ENCODE measurements around the gene DUSP16.
"Not testable (repeated sequence)": the region's sequence is repeated elsewhere in the genome, so short reads cannot be mapped to it uniquely, and the experiment has no call there.

The DUSP16 gene

DNA sequence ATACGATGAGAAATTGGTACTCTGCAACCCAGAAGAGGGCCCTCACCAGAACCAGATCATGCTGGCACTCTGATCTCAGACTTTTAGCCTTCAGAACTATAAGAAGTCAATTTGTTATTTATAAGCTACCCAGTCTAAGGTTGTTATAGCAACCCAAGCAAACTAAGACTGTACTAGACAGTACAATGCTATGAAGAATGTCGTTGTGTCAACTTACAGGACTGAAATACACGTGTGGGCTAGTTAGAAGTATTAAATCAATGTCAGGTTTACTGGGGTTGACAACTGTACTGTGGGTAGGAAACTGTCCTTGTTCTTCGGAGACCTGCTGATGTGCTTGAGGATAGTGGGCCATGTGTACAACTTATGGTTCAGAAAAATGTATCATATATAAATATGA lies 19.7 kb downstream of the DUSP16 start:
- DNase-seq, result no peak

DNA sequence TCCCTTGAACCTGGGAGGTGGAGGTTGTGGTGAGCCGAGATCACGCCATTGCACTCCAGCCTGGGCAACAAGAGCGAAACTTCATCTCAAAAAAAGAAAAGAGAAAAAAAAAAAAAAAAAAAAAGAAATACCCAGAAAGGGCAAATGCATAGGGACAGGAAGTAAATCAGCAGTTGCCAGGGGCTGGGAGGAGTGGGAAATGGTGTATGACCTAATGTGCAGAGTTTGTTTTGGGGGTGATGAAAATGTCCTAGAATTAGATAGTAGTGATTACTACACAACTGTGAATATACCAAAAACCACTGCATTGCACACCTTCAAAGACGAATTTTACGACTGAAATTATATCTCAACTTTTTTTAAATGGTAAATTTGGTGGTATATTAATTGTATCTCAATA lies 20.4 kb downstream of the DUSP16 start:
- no peak for DNase-seq

DNA sequence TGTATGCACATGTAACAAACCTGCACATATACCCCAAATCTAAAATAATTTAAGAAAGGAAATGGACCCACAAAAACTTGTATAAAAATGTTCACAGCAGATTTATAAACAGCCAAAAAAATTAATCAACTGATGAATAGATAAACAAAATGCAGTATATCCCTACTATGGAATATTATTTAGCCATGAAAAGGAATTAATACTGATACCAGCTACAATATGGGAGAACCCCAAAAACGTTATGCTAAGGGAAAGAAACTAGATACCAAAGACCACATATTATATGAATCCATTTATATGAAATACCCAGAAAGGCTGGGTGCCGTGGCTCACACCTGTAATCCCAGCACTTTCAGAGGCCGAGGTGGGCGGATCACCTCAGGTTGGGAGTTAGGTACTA lies 20.9 kb downstream of the DUSP16 start:
- DNase-seq, result no peak

DNA sequence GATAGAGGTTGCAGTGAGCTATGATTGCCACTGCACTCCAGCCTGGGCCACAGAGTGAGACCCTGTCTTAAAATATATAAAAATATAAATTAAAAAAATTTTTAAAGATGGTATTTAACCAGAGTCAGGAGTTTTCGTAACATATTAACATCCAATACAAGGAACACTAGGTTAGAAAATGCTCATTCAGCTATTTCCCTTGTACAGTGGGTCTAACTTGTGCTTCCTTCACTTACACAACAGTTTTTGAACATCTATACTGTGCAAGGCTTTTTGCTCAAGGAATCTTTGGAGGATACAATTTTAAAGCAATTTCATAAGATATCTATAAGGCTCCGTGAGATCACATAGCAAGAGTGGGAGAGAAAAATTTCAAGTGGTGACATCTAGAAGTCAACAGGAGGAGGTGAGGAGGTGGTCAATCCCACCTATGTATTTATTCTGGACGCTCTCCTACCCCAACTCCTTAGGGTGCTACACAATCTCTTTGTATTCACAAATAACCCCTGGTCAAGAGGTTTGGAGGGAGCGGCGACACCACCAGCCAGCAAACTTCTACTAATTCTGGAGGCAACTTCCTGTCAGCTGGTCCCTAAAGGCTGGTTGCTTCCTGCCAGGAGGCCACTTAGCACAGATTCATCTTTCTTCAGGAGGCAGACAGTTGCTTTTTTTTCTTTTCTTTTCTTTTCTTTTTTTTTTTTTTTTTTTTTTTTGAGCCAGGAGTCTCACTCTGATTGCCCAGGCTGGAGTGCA lies 22.2 kb downstream of the DUSP16 start:
- DNase-seq, result no peak

DNA sequence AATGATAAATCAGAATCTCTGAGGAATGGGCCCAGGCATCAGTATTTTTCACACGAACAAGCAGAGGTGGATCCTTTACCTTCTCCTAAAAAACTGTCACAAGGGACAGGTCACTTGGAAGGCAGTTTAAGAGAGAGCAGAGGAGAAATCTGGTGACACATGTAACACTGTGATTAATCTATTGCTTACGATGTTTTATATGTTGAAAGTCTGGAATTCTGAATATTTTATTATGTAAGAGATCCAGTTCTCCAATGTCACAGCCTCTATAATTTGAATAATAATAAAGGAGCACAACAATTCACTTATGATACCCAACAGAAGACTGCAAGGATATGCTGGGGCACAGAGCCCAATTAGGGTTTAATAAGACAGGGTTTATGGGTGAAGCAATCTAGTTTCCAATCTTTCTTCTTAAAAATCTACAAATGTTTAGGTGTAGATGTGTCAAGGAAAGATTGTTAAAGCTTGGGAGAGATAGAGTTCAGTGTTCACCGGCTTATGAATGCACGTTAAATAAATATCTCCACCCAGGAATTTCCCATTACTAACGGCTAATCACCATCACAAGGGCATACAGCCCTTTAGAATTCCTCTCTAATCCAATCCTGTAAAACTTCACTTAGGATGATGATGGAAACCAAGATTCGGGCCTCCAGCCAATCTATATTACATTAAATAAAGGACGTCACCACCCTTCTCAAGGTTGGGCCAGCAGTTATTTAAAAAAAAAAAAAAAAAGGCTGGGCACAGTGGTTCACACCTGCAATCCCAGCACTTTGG lies 23.4 kb downstream of the DUSP16 start:
- no peak for DNase-seq

DNA sequence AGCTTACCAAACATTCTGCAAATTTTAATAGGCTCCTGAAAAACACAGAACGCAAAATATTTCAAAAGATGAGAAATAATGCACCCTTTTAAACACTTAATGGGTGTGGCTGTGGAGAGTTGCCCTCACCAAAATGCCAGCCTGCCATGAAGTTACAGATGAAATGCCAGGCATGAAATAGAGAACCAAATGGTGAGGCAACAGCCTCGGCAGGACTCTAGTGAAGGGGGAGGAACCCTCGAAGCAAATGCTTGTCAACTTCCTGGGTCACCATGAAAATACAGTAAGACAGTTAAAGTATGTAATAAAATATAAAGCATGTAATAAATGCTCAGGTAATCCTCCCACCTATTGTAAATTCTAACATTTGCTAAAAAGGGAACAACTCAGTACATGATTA lies 24.1 kb downstream of the DUSP16 start:
- no peak for DNase-seq

DNA sequence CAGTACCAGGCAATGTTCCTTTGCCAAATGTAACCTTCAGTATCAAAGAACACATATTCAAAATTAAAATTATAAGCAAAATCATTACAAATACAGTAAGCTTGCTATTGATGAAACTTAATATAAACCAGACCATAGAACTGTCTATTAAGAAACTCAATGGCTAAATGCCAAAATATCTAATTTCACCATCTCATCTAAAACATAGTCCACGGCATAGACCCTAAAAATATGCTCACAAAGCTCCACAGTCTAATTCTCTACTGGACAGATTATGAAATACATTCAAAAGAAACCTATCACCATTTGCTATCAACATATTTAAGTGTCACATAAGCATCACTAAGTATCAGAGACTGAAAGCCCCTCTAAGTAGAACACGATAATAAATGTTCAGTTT lies 25.2 kb downstream of the DUSP16 start:
- DNase-seq, result no peak

DNA sequence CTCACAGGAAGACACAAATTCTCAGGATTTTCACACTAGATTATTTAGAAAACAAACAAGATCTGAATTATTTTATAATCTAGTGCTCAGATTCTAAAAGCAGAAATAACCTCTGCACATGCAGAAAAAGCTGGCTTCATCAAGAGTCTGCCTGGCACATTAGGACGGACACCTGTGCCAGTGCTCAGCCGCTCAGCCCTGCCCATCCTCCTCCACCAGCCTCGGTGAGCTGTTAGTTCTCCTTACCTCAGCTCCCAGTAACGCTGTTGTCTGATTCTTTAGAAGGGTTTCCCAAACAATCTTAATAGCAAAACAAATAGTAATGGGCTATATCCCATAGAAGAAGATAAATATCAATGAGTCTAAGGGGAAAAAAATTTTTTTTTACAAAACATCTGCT lies 27.7 kb downstream of the DUSP16 start:
- no peak for DNase-seq

DNA sequence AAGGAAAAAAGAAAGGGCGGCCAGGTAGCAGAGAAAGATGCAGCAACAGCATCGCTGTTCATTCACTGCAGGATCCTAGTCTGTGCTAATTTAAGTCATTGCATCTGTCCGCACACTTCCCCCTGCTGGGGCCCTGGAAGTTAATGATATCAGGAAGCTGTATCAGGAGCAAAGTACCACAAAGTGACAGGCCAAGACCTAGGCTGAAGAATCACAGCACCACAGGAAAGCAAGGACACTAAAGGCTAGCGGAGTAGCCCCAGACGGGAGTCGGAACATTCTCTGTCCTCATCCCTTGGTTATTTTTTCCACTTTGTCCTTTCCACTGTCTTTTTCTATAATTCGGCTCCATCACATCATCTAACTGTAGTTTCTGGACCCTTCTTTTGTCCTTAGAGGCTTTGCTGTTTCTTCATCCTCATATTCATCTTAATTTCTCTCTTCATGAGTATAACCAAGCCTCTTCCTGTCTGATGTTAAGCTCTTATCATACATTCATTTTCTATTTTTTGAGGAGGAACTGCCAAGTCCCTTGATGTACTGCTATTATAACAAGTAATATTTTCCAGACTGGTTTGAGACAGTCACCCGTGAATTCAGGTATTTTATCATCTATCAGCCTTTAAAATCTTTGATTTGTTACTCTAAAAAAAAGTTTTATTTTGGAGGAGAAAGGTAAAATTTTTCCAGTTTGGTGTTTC lies 28.3 kb downstream of the DUSP16 start:
- no peak for DNase-seq

DNA sequence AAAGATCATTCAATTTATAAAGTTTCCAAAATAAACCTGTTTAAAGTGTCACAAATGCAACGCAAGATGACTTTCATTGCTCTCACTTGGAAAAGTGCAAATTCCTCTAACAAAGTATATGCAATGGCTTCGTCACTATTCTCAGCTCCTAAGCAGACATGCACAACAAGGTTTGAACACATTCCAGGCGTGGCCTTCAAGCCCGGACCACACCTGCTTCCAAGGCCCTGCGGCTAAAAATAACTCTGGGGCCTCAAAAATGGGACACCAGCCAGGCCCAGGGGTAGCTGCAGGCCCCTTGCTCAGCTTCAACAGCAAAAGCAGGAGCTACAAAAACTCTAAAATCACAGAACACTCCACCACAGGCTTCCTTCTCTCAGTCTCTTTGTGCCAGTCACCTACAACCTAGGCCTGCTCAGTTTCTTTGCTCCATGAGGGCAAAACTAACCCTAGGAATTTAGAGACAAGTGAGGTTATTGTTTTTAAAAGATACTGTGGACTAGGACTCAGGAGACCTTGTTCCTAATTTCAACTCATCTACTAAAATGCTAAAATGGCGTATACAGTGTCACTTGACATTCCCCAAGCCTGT lies 29.3 kb downstream of the DUSP16 start:
- no peak for DNase-seq

DNA sequence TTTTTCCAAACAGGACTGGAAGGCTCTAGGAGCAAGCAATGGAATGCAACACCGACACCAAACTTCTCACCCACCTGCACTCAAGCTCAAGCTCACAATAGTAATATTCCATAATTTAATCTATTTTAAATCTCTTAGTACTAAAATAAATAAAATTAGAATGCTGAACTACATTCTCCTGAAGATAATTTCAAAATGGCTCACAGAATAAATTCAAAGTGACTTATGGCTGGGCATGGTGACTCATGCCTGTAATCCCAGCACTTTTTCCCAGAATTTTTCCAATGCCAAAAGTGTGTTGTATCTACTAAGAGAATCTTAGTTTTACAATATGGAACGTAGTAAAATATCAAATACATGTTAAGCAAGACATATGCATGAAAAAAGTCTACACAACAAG lies 31.5 kb downstream of the DUSP16 start:
- no peak for DNase-seq

DNA sequence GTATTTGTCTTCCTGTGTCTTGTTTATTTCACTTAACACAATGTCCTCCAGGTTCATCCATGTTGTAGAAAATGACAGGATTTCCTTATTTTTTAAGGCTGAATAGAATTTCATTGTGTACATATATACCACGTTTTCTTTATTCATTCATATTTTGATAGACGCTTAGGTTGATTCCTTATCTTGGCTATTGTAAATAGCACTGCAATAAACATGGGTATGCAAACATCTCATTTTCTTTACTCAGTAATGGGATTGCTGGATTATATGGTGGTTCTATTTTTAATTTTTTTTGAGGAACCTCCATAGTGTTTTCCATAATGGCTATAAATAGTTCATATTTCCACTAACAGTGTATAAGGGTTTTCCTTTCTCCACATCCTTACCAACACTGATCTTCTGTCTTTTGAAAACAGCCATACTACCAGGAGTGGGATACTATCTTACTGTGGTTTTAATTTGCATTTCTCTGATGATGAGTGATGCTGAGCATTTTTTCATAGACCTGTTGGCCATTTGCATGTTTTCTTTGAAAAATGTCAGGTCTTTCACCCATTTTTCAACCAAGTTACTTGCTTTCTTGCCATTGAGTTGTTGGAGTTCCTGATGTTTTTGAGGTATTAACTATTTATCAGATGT lies 32.8 kb downstream of the DUSP16 start:
- no peak for DNase-seq

DNA sequence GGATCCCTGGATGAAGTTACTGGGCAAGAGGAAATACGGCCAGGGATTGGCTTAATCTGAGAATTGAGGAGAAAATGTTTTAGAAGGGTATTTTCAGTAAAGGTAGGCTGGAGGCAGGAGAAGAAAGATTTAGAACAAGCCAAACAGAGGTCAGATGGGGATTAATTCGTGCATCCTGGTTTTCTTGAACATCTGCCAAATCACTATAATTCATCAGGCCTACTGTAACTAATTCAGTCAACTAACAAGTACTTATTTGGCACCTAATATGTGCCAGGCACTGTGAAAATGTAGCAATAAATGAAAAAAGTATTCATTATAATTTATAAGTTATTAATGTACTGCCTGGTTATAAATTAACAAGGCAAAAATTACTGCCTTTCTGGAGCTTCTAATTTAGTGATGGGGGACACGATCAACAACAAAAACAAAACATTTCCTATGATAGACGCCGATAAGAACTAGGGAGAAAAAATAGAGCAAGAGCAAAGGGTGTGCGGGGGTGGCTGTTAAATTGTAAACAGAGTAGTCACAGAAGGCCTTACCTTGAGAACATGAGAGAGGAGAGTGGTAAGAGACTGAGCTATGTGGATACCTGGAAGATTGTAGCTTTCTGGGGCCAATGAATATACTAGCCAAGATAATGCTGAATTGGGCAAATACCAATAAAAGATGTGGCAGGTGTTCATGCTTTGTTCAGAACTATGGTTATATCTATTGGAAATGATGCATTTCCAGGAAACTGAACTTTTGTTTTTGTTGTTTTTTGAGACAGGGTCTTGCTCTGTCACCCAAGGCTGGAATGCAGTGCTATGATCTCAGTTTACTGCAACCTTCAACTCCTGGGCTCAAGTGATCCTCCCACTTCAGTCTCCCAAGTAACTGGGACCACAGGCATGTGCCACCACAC lies 34.0 kb downstream of the DUSP16 start:
- DNase-seq, result no peak

DNA sequence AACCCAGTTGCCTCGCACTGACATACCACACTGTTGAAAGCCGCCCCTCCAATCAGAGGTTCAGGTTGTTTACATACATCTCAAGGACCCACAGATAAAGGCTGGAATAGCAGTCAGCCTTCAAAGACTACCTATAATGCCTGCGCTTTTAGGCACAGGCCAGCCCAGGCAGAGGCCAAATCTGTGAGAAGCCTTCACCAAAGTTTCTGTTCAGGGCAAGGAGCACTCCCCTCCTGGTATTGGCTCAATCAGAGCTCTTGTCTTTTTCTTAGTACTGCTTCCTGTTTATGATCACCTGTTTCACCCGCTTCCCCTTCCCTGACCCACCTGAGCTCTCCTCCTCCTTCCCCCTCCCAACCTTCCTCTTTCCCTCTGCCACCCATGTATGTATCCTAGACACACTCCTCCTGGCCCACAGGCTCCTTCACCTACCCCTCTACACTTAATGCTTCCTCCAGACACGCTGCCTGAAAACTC lies 34.8 kb downstream of the DUSP16 start:
- no peak for DNase-seq

DNA sequence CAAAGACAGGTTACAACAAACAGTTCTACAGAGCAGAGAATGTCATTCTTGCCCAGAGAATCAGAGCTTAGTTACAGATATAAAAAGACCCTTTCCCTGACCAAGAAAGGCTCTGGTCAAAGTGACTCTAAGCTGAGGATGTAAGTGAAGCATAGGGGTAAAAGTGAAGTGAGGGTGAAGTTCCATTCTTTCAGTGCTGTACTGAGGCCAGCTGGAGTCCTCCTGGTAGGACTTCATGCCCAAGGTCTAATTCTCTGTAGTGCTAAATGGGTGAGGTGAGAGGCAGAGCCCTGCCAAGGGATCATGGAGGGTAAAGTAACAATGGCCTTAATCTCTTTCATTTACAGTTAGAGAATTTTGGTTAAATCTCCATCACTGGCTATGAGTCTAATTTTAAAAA lies 38.5 kb downstream of the DUSP16 start:
- DNase-seq, result no peak

DNA sequence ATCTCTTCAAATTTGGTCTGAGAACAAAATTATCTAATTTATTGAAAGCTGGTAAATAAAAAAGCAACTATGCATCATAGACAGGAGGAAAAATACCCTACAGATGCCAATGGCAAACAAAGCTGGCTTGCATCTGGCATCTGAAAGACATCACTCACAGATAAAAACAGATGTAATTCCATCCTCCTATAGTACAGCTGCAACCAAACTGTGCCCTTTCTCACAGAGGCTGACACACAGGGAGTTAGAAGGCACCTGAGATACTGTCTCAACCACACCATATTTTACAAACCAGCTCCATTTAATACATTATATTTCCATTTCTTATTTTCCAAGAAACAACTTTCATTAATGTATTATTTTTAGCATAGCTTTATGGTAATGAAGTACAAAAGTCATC lies 39.4 kb downstream of the DUSP16 start:
- DNase-seq, result no peak

DNA sequence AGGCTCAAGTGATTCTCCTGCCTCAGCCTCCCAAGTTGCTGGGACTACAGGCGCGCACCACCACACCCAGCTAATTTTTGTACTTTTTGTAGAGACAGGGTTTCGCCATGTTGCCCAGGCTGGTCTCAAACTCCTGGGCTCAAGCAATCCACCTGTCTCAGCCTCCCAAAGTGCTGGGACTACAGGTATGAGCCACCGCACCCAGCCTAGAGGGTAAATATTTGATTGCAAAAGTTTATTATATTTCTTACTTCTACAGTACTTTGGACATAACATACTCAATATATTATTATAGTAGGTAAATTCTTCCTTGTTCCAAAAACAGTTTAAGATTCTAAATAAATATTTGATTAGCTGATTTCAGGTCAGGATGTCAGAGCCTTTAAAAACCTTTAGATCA lies 40.0 kb downstream of the DUSP16 start:
- DNase-seq, result not testable (repeated sequence)

DNA sequence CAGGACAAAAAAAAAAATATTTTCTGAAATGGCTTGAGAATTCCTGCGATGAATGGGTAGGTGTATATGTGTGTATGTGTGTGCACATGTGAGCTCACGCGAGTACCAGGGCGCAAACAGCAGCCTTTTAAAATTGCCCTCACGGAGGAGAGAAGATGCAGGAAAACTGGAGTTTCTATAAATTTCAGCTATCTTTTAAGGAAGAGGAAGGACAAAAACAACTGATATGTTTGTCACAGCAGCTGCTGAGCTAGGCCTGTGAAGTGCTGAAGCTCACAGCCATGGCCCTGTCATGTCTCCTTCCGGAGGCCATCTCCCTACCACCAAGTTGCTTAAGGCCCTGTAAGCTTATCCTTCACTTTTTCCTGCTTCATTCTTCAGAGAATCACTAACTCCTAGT lies 40.8 kb downstream of the DUSP16 start:
- DNase-seq, result no peak

DNA sequence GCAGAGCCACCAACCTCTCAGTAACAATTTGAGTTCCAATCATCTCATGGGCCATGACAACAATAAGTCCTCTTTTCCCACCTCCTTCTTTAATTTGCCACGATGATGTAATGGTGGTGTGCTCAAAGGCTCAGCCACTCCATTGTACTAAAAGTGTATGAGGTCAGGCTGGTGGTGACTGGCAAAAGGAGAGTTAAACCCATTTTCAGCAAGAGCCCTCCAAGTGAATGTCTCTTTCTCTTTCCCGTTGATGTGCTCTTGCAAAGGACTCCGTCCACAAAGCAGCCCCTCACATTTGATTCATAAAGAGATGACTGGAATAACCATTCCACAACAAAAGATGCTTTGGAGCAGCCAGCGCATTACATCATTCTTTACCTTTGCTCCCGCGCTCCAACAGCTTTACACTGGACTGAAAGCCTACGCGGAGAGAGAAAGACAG lies 41.6 kb downstream of the DUSP16 start:
- no peak for DNase-seq

DNA sequence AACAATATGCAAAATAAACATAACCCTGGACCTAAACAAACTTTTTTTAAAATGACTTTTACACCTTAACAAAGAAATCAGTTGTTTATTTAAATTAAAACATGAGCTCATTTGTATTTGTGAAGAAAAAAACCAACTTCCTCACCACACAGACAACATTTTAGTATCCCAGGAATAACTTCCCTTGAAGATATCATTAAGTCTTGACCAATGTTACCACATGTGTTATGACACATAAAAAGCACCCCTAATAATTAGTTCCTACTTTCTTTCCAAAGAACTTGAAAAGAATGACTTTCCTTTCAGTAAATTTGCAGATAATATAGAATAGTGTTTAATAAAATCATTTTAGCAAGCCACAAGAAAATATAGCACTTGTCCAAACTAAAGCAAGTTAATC lies 42.4 kb downstream of the DUSP16 start:
- DNase-seq, result no peak

DNA sequence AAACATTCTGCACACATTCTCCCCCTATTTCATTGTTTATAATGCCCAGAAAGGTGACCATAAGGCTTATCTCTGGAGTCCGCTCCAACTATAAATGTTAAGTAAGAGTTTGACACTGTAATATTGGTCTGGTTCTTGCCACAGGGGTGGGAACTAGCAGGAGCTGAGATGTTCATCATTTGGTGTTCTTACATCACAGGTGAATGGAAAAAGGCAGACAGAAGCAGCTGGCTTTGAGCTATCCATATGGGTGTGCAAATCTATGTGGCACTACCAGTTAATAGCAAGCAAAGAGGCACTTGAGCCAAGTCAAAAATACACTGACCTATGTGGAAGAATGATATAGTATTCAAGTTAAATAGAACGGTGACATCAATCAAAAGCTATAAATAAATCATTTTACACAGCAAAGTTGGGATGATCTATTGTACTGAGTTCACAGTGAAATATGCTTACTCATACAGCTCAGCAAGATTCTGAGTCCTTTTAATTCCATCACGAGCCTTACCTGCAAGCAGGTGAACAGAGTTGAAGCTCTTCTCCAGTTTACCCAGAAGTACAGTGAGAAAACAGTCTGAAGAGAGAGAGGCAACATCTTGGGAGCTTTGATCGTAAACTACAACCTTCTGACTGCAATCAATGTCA lies 43.2 kb downstream of the DUSP16 start:
- no peak for DNase-seq
